ENCODE results near the gene SPATA3. TPM values are rescaled to one million over a fixed set of nuclear protein-coding genes. Genes with fewer than 3 reads are reported as not detected.

SPATA3 gene
- total RNA-seq, 1 donor from 2014 or later, result not detected

DNA sequence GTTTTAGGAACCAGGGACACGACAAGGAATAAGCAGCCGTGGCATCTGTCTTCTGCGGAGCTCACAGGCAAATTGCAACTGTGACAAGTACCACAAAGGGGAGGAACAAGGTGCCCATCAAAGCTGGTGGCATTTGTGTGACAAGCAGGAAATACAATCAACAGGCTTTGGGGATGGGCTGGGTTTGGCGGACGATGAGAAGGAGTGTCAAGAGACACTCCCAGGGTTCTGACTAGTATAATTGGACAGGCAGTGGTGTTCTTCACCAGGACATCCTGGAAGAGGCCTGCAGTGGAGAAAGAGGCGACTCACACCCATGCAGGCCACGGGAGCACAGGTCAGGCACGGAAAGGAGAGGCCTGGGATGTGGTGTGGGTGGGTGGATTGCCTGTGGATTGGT is 14.2 kb upstream of the SPATA3 start:
- no peak overlapping the region for H3K27ac ChIP-seq
- no peak for DNase-seq (ENCODE audit: low spot score in 2 of 2)
- peaks cover 0 to under 1% of the 10 kb centered on the region in 2 donors for H3K4me1 ChIP-seq
- no peaks in the 10 kb centered on the region for H3K9me3 ChIP-seq
- H3K36me3 ChIP-seq, result no peaks in the 10 kb centered on the region
- H3K27me3 ChIP-seq, result no peaks in the 10 kb centered on the region
- intact Hi-C loops (cut with DNase I), result no loop called here
- no peak overlapping the region for H3K4me3 ChIP-seq
- TF ChIP-seq, protein P1, sequence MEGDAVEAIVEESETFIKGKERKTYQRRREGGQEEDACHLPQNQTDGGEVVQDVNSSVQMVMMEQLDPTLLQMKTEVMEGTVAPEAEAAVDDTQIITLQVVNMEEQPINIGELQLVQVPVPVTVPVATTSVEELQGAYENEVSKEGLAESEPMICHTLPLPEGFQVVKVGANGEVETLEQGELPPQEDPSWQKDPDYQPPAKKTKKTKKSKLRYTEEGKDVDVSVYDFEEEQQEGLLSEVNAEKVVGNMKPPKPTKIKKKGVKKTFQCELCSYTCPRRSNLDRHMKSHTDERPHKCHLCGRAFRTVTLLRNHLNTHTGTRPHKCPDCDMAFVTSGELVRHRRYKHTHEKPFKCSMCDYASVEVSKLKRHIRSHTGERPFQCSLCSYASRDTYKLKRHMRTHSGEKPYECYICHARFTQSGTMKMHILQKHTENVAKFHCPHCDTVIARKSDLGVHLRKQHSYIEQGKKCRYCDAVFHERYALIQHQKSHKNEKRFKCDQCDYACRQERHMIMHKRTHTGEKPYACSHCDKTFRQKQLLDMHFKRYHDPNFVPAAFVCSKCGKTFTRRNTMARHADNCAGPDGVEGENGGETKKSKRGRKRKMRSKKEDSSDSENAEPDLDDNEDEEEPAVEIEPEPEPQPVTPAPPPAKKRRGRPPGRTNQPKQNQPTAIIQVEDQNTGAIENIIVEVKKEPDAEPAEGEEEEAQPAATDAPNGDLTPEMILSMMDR (IDR thresholded peaks at IDR 0.05), result no peak

DNA sequence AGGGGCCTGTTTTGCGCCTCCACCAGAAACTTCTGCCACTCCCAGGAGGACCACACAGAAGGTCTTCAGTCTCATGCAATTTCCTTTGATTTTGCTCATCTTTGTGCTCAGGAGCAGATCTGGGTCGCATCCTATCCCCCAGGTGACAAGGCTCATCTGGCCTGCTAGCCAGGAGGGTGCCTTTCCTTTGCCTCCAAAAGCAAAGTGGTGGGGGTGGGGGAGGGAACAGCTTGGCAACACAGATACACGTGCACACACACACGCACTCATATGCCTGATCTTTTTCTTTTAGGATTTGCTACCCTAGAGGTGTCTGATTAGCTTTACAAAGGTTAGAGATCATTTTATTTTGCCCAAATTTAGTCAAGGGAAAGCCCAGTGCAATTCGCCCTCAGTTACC is 13.8 kb upstream of the SPATA3 start:
- Histone ChIP-seq H3K4me1 (peaks cover 0 to 3% of the 10 kb centered on the region in 2 donors), H3K4me3 (no peak overlapping the region), H3K9me3 (no peaks in the 10 kb centered on the region), H3K36me3 (no peaks in the 10 kb centered on the region), H3K27ac (no peak overlapping the region), H3K27me3 (no peaks in the 10 kb centered on the region)
- TF ChIP-seq, protein P1 (IDR thresholded peaks at IDR 0.05), result no peak
- DNase-seq (ENCODE audit: low spot score in 2 of 2), result no peak
- intact Hi-C loops (cut with DNase I), result no loop called here

DNA sequence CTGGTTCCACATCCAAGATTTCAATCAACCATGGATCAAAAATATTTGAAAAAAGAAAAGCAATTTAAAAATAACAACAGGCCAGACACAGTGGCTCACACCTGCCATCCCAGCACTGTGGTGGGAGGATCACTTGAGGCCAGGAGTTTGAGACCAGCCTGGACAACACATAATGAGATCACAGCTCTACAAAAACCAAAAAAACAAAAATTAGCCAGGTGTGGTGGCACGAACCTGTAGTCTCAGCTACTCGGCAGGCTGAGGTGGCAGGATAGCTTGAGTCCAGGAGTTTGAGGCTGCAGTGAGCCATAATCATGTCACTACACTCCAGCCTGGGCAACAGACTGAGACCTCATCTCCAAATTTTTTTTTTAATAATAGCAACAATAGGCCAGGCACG is 13.4 kb upstream of the SPATA3 start:
- Histone ChIP-seq H3K27ac (no peak overlapping the region), H3K36me3 (no peaks in the 10 kb centered on the region), H3K4me1 (peaks cover 0 to 3% of the 10 kb centered on the region in 2 donors), H3K4me3 (no peak overlapping the region), H3K9me3 (no peaks in the 10 kb centered on the region), H3K27me3 (no peaks in the 10 kb centered on the region)
- DNase-seq (ENCODE audit: low spot score in 2 of 2), result no peak
- TF ChIP-seq, protein P1 (IDR thresholded peaks at IDR 0.05), result no peak
- intact Hi-C loops (cut with DNase I), result no loop called here

DNA sequence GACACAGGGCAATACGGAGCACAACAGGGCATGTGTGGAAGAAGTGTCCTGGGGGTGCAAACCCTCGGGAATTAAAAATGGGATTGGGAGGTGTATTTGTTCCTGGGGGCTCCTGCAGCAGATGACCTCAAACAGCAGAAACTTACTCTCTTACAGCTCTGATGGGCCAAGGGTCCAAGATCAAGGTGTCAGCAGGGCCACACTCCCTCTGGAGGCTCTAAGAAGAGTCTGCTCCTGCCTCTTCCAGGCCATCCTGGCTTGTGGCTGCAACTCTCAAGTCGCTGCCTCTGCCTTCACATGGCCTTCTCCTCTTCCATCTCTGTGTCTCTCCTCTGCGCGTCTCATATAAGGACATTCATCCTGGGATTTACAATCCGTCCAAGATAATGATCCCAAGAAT is 12.4 kb upstream of the SPATA3 start:
- Histone ChIP-seq H3K27me3 (no peaks in the 10 kb centered on the region), H3K9me3 (no peaks in the 10 kb centered on the region), H3K36me3 (no peaks in the 10 kb centered on the region), H3K4me3 (no peak overlapping the region), H3K27ac (no peak overlapping the region), H3K4me1 (peaks cover 0 to 3% of the 10 kb centered on the region in 2 donors)
- TF ChIP-seq, protein P1 (IDR thresholded peaks at IDR 0.05), result no peak
- no peak for DNase-seq (ENCODE audit: low spot score in 2 of 2)
- intact Hi-C loops (cut with DNase I), result no loop called here

GRCh38 chr2:230984393-230985220 is 11.3 kb upstream of the SPATA3 start:
- DNase-seq (ENCODE audit: low spot score in 2 of 2), result no peak
- Histone ChIP-seq H3K4me1 (peaks cover 0 to 3% of the 10 kb centered on the region in 2 donors), H3K36me3 (no peaks in the 10 kb centered on the region), H3K27ac (no peak overlapping the region), H3K9me3 (no peaks in the 10 kb centered on the region), H3K4me3 (no peak overlapping the region), H3K27me3 (no peaks in the 10 kb centered on the region)
- TF ChIP-seq, protein P1 (IDR thresholded peaks at IDR 0.05), result no peak
- intact Hi-C loops (cut with DNase I), result no loop called here

Data from ascending aorta (tissue), 2 donors.